Right kidney (tissue), 1 donor: Measurements from ENCODE around the gene LINGO3.
A peak's percentile ranks its signal among the peaks of the same experiment; 100 is the strongest.

ENCODE experiments used
- DNase-seq: peaks from one replicate; pipeline ENCODE4 v3.0.0-alpha.2; 2016

LINGO3 gene

GRCh38 chr19:2340496-2341243 lies 32.7 kb upstream of the LINGO3 start:
- DNase-seq, result no peak

DNA sequence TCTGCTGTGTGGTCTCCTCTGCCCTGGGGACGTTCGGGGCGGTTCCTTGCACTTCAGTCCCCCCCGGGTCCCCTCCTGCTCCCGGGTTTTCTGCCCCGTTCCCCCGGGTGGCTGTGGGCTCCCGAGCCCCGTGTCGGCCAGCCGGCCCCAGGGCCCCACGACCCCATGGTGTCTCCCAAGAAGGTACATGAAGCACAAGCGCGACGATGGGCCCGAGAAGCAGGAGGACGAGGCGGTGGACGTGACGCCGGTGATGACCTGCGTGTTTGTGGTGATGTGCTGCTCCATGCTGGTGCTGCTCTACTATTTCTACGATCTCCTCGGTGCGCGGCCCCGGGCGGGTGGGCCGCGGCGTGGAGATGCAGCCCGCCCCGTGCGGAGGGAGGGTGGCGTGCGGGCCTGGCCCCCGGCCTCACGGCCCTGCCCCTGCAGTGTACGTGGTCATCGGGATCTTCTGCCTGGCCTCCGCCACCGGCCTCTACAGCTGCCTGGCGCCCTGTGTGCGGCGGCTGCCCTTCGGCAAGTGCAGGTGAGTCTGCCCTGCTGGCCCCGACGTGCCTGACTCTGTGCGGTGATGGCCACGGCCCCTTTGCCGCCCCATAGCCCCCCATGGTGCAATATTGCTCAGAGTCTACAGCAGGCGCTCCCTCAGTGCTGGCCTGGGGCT lies 31.8 kb upstream of the LINGO3 start:
- DNase-seq, result no peak

- DNase-seq, result no peak
Observed at GRCh38 chr19:2338751-2339643, 31.0 kb upstream of the LINGO3 start.

- no peak for DNase-seq
Observed at GRCh38 chr19:2338055-2338615, 30.2 kb upstream of the LINGO3 start.

- DNase-seq, result peak; percentile 76
Observed at GRCh38 chr19:2337329-2337707, 29.4 kb upstream of the LINGO3 start.

- DNase-seq, result no peak
Observed at GRCh38 chr19:2336528-2337328, 28.8 kb upstream of the LINGO3 start.

GRCh38 chr19:2335848-2336247 lies 27.9 kb upstream of the LINGO3 start:
- DNase-seq, result no peak

- DNase-seq, result no peak
Observed at GRCh38 chr19:2334986-2335846, 27.3 kb upstream of the LINGO3 start.

DNA sequence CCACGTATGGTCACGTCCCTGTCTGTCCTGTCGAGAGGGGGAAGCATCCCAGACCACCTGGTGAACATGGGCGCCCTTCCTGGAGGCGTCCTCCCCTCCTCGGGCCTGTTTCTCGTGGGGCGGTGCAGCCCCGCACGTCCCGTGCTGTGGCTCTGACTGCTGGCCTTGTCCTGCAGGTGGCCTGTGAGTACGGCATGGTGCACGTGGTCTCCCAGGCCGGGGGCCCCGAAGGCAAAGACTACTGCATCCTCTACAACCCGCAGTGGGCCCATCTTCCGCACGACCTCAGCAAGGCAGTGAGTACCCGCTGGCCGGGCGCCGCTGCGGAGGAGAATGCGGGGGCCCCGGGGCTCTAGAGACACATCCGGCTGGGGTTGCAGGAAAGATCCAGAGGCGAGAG lies 26.5 kb upstream of the LINGO3 start:
- DNase-seq, result no peak

- DNase-seq, result no peak
Observed at GRCh38 chr19:2333807-2334211, 25.9 kb upstream of the LINGO3 start.

DNA sequence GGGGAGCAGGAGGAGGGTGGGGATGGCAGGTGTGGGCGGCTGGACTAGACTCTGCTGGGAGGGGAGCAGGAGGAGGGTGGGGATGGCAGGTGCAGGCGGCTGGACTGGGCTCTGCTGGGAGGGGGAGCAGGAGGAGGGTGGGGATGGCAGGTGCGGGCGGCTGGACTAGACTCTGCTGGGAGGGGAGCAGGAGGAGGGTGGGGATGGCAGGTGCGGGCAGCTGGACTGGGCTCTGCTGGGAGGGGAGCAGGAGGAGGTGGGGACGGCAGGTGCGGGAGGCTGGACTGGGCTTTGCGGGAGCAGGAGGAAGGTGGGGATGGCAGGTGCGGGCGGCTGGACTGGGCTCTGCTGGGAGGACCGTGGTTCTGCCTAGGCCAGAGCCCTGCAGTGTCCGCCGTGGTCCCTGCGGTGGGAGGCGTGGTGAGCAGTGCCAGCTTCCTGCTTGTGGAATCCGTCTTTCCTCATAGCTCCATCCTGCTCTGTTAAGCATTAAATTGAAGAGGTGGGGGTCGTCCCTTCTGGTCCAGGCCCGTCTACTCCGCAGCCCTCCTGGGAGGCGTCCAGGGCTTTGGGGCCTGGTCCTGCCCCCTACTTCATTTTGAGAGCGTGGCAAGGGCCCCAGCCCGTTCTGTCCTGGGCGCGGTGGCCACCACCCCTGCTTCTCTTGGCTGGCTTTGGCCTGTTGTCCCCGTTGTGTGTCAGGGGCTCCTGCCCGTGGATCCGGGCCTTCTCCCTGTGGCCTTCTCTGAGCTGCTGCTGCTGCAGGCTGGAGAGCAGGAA lies 25.3 kb upstream of the LINGO3 start:
- peak; percentile 61 for DNase-seq

GRCh38 chr19:2332341-2333026 lies 24.5 kb upstream of the LINGO3 start:
- DNase-seq, result no peak

- no peak for DNase-seq
Observed at GRCh38 chr19:2331601-2332246, 23.8 kb upstream of the LINGO3 start.

DNA sequence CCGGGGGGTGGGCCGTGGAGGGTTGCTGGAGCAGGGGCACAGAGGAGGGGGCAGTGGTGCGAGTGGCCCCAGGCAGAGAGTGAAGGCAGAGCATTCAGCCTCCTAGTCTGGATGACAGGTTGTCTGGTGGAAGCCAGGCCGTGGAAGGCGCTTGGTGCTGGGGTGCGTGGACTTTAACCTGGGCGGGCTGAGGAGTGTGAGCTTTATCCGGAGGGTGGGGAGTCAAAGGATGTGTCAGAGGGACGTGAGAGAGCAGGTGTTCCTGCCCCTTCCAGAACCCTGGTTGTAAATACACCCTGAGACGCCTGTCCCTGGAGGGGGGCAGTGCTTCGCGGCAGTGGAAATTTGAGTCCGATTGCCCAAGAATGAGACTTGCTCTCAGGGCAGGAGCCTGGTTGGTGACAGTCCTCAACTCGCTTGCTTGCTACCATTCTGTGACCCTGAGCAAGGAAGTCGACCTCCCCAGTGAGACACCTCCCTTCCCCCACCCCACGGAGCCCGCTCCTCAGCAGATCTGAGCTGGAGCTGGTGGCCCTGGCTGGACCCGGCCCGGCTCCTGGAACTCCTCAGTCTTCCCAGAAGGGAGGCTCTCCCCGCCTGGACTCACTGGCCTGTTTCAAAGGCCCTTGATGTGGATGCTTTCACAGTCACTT lies 22.8 kb upstream of the LINGO3 start:
- no peak for DNase-seq

DNA sequence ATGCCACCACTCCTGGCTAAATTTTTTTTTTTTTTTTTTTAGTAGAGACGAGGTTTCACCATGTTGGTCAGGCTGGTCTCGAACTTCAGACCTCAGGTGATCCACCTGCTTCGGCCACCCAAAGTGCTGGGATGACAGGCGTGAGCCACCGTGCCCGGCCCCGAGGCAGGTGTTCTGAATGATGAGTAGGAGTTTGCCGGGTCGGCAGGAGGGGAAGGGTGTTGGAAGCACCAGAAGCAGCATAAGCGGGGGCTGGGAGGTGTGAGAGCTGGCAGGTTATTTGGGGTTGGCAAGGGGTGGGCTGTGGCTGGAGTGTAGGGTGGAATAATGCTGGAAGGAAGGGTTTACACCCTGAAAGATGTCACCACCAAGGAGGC lies 22.3 kb upstream of the LINGO3 start:
- no peak for DNase-seq

DNA sequence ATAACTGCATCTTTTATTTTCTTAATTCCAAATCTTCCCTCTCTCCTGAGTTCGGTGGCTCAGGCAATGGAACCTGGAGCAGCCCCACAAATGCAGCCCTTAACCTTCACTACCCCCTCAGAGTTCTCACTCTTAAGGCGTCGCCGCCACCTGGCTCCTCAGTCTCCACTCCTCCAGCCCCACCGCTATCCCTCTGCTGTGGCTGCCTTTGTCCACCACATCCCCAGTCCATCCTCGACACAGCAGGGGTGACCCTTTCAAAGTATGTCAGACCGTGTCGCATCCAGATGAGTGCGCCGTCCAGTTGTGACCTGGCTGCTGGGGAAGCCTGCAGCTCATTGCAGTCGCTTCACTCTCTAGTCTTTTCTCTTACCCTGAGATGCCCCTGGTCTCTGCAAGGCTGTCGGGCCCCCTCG lies 21.6 kb upstream of the LINGO3 start:
- DNase-seq, result no peak

- DNase-seq, result no peak
Observed at GRCh38 chr19:2329149-2329478, 21.2 kb upstream of the LINGO3 start.

DNA sequence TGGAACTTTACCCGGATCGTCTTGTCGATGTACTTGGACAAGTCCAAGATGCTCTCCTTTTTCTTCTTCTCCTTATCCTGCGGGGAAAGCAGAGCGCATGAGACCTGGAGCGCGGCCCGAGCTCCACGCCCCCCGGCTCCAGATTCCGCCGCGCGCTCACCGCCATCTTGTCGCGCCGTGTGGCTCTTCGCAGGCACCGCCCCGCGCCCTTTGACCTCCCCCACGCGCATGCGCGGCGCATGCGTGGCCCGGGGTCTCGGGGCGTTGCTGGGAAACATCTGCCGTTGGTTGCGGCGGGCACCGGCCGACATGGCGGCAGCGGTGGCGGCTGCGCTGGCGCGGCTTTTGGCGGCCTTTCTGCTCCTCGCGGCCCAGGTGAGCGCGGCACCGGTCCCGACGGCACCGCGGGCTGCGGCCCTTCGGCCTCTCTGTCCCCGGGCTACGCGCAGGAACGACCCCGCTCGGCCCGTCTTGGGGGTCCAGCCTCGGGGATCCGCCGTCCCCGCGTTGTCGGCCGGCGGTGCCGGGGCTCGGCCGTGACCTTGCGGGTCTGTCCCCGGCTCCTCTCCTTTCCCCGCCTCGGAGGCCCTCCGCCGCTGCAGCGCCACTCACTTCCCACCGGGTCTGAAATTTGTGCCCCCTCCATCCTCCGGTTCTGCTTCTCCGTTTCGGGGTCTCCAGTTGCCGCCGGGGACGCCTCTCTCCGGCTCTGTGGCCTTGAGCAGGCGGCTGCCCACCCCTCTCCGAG lies 20.6 kb upstream of the LINGO3 start, which contains the start of the genes LSM7 and SPPL2B:
LSM7 (minus strand) TSS at position 186 of the 748 bp plus-strand sequence; CDS start at position 166, 20 bp downstream.
SPPL2B (plus strand) TSS at position 284 of the 748 bp plus-strand sequence; CDS start at position 310, 26 bp downstream.
- DNase-seq, result peak; percentile 89
